Lower leg skin (tissue), 4 donors: ENCODE measurements around the gene CRY2. TPM values are rescaled to one million over a fixed set of nuclear protein-coding genes. Genes with fewer than 3 reads are reported as not detected.

Experiments used
- DNase-seq, 2 donors: peaks; one replicate each; pipeline ENCODE4 v3.0.0-alpha.2; 2019; ENCODE audit warnings: low spot score in 2 of 2
- H3K4me3 ChIP-seq: fragments of 200-600 bp; sonication (generic); 2 replicates; pipeline ENCODE4 v1.5.1; 2017; ENCODE audit warnings: mild to moderate bottlenecking, low read depth; ENCODE audit not compliant: poor library complexity, severe bottlenecking
- POLR2A ChIP-seq, 2 donors: fragments of 450-650 bp; IDR thresholded peaks; one replicate each; pipeline ENCODE4 v1.6.1; 2016 to 2017; ENCODE audit warnings: antibody characterized with exemption in 2 of 2, mild to moderate bottlenecking in 1 of 2, moderate library complexity in 1 of 2
- WGBS, 2 donors: methylation state at CpG; one replicate each; pipeline ENCODE4 v1.1.5; 2018; 5-methylcytosine and 5-hydroxymethylcytosine counted together
- intact Hi-C: fragments of 100-400 bp; cut with DNase I; formaldehyde crosslinking; loops from one replicate; pipeline ENCODE4 v1.15.0; 2023; ENCODE audit warnings: low total_unique reads
- total RNA-seq, 4 donors: library from RNA; depleted of rRNA; stranded (reverse); fragments of >200 nt; gene quantifications; one replicate each; pipeline ENCODE4 v1.1.0, GENCODE V29; 2016
- TF ChIP-seq, protein P1 (sequence below), 3 donors: fragments of 450-650 bp; IDR thresholded peaks; one replicate each; pipeline ENCODE4 v1.5.1; 2016; ENCODE audit warnings: antibody characterized with exemption in 3 of 3, mild to moderate bottlenecking in 3 of 3, moderate library complexity in 2 of 3

CRY2 gene
- total RNA-seq, 4 donors from 2014 or later = 59.6 to 92.1 (median 70.1) TPM

GRCh38 chr11:45920531-45921477 is 73.5 kb downstream of the CRY2 start:
- no peak for DNase-seq
- no peak for TF ChIP-seq POLR2A (IDR thresholded peaks at IDR 0.05)
- TF ChIP-seq, protein P1, sequence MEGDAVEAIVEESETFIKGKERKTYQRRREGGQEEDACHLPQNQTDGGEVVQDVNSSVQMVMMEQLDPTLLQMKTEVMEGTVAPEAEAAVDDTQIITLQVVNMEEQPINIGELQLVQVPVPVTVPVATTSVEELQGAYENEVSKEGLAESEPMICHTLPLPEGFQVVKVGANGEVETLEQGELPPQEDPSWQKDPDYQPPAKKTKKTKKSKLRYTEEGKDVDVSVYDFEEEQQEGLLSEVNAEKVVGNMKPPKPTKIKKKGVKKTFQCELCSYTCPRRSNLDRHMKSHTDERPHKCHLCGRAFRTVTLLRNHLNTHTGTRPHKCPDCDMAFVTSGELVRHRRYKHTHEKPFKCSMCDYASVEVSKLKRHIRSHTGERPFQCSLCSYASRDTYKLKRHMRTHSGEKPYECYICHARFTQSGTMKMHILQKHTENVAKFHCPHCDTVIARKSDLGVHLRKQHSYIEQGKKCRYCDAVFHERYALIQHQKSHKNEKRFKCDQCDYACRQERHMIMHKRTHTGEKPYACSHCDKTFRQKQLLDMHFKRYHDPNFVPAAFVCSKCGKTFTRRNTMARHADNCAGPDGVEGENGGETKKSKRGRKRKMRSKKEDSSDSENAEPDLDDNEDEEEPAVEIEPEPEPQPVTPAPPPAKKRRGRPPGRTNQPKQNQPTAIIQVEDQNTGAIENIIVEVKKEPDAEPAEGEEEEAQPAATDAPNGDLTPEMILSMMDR (IDR thresholded peaks at IDR 0.05) = no peak
- no peak overlapping the region for H3K4me3 ChIP-seq
- intact Hi-C loops = no loop called here
- WGBS, 2 donors = 83 to 86% methylated on average over 6 of the region's 6 CpGs

GRCh38 chr11:45921561-45922424 is 74.5 kb downstream of the CRY2 start:
- intact Hi-C loops = no loop called here

GRCh38 chr11:45922425-45923082 is 75.3 kb downstream of the CRY2 start, which contains the start of gene LARGE2:
LARGE2 (plus strand) TSS chr11:45922656; CDS start chr11:45922883, 227 bp downstream.
- TF ChIP-seq POLR2A (IDR thresholded peaks at IDR 0.05) = no peak
- TF ChIP-seq, protein P1 (IDR thresholded peaks at IDR 0.05) = no peak
- H3K4me3 ChIP-seq = peak within 1 kb of the TSS; percentile 35
- WGBS, 2 donors = 0 to 1% methylated on average over 7 to 14 of the region's 73 CpGs
- intact Hi-C loops = no loop called here
- peak in 1 of 2 donors; percentile 80 for DNase-seq

More at GRCh38 chr11:45921561-45922424, 74.5 kb downstream of the CRY2 start:
- TF ChIP-seq, protein P1 (IDR thresholded peaks at IDR 0.05) = no peak
- no peak for TF ChIP-seq POLR2A (IDR thresholded peaks at IDR 0.05)
- H3K4me3 ChIP-seq = no peak overlapping the region
- no peak for DNase-seq
- WGBS, 2 donors = 22 to 54% methylated on average over 23 to 25 of the region's 54 CpGs

DNA sequence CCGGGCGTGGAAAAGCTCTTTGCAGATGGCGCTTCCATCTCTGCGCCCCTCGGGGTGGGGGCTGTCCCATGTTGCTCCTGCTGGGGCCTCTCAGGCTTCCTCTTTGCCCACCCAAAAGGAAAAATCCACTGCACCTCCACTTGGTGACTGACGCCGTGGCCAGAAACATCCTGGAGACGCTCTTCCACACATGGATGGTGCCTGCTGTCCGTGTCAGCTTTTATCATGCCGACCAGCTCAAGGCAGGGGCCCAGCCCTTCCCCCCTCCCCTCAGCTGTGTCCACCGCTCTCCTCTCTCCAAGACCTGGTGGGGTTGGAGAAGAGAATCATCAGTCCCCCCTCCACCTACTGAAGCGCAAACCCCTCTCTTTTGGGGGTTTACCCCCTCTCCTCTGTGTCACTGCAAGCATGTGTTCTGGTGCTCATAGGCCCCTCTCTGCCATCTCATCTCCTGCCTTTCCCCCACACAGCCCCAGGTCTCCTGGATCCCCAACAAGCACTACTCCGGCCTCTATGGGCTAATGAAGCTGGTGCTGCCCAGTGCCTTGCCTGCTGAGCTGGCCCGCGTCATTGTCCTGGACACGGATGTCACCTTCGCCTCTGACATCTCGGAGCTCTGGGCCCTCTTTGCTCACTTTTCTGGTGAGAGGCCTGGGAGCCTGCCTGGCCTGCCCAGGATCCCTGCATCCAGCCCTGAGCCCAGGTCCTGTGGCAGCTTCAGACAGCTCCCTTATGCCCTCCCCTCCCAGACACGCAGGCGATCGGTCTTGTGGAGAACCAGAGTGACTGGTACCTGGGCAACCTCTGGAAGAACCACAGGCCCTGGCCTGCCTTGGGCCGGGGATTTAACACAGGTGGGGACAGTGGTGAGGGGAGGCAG is 77.0 kb downstream of the CRY2 start:
- intact Hi-C loops = no loop called here
- peak in 1 of 2 donors; percentile 82 for DNase-seq
- 64 to 70% methylated on average over 22 of the region's 22 CpGs for WGBS, 2 donors
- TF ChIP-seq POLR2A (IDR thresholded peaks at IDR 0.05) = no peak
- TF ChIP-seq, protein P1 (IDR thresholded peaks at IDR 0.05) = no peak
- H3K4me3 ChIP-seq = no peak overlapping the region
